Neural cell (in vitro differentiated cells): ENCODE data around the gene AFG3L2. TPM values are rescaled to one million over a fixed set of nuclear protein-coding genes. Genes with fewer than 3 reads are reported as not detected.

Experiments used
- H2AFZ ChIP-seq: fragments of 200-600, 300-800 bp; sonication (generic), shearing (Covaris generic); 2 replicates; pipeline ENCODE4 v1.6.0; 2014; ENCODE audit warnings: low read depth, mild to moderate bottlenecking, antibody characterized with exemption, low read length, moderate library complexity
- H3F3A ChIP-seq: fragments of 200-600 bp; shearing (Covaris generic); 2 replicates; pipeline ENCODE4 v1.6.1; 2016; ENCODE audit warnings: mild to moderate bottlenecking, moderate library complexity, mixed read lengths, antibody characterized with exemption, low read length; ENCODE audit not compliant: insufficient read depth, poor library complexity, severe bottlenecking
- H3K27ac ChIP-seq: fragments of 200-600, 300-800 bp; sonication (generic), shearing (Covaris generic); 2 replicates; pipeline ENCODE4 v1.5.1; 2014; ENCODE audit warnings: mild to moderate bottlenecking, low read length, moderate library complexity
- H3K27me3 ChIP-seq: fragments of 300-800, 200-600 bp; sonication (generic), shearing (Covaris generic); 2 replicates; pipeline ENCODE4 v1.6.0; 2014; ENCODE audit warnings: mild to moderate bottlenecking, low read depth, low read length, moderate library complexity; ENCODE audit not compliant: insufficient read depth
- H3K36me3 ChIP-seq: fragments of 300-800, 200-600 bp; sonication (generic), shearing (Covaris generic); 2 replicates; pipeline ENCODE4 v1.5.1; 2014; ENCODE audit warnings: mild to moderate bottlenecking, antibody characterized with exemption, low read length, moderate library complexity; ENCODE audit not compliant: insufficient read depth
- H3K4me2 ChIP-seq: fragments of 300-800, 200-600 bp; sonication (generic), shearing (Covaris generic); 2 replicates; pipeline ENCODE4 v1.6.0; 2014; ENCODE audit warnings: mild to moderate bottlenecking, low read length
- H3K4me3 ChIP-seq: fragments of 300-800, 200-600 bp; sonication (generic), shearing (Covaris generic); 2 replicates; pipeline ENCODE4 v1.5.1; 2014; ENCODE audit warnings: mild to moderate bottlenecking, low read length, moderate library complexity
- H3K79me2 ChIP-seq: fragments of 200-600 bp; shearing (Covaris generic); replicated peaks from 2 replicates; pipeline ENCODE4 v1.6.0; 2014; ENCODE audit warnings: mild to moderate bottlenecking, low read length, moderate library complexity; ENCODE audit not compliant: insufficient read depth
- H3K9ac ChIP-seq: fragments of 300-800, 200-600 bp; sonication (generic), shearing (Covaris generic); 2 replicates; pipeline ENCODE4 v1.6.1; 2016; ENCODE audit warnings: mild to moderate bottlenecking, low read length, mixed read lengths
- H3K9me2 ChIP-seq: fragments of 200-600 bp; shearing (Covaris generic); 2 replicates; pipeline ENCODE4 v1.6.1; 2016; ENCODE audit warnings: mild to moderate bottlenecking, low read length, mixed read lengths; ENCODE audit not compliant: insufficient read depth
- H3K9me3 ChIP-seq: fragments of 200-600, 300-800 bp; sonication (generic), shearing (Covaris generic); 2 replicates; pipeline ENCODE4 v1.6.1; 2016; ENCODE audit warnings: mild to moderate bottlenecking, mixed run types, low read length, moderate library complexity, mixed read lengths
- H4K20me1 ChIP-seq: fragments of 200-600 bp; shearing (Covaris generic); 2 replicates; pipeline ENCODE4 v1.6.1; 2016; ENCODE audit warnings: mild to moderate bottlenecking, mixed run types; ENCODE audit not compliant: insufficient read depth
- EP300 ChIP-seq: fragments of 450-650 bp; conservative IDR thresholded peaks from 2 replicates; pipeline ENCODE4 v1.6.1; 2014; ENCODE audit warnings: antibody characterized with exemption, mild to moderate bottlenecking, moderate library complexity; ENCODE audit not compliant: poor library complexity, severe bottlenecking
- EZH2 ChIP-seq: fragments of 200-600, 300-800 bp; shearing (Covaris generic), sonication (generic); IDR thresholded peaks from 2 replicates; pipeline ENCODE4 v1.6.1; 2014; ENCODE audit warnings: antibody characterized with exemption, low read length, borderline replicate concordance, mild to moderate bottlenecking; ENCODE audit not compliant: insufficient read depth, poor library complexity, severe bottlenecking
- MXI1 ChIP-seq: fragments of 450-650 bp; conservative IDR thresholded peaks from 2 replicates; pipeline ENCODE4 v1.6.1; 2014; ENCODE audit warnings: antibody characterized with exemption, mild to moderate bottlenecking; ENCODE audit not compliant: poor library complexity, severe bottlenecking
- POLR2AphosphoS5 ChIP-seq: IDR thresholded peaks from 2 replicates; pipeline ENCODE4 v1.6.1; 2012
- RAD21 ChIP-seq: fragments of 450-650 bp; conservative IDR thresholded peaks from 2 replicates; pipeline ENCODE4 v1.6.1; 2014; ENCODE audit warnings: antibody characterized with exemption, mild to moderate bottlenecking, moderate library complexity
- SMC3 ChIP-seq: fragments of 450-650 bp; conservative IDR thresholded peaks from 2 replicates; pipeline ENCODE4 v1.6.1; 2014; ENCODE audit warnings: antibody characterized with exemption, mild to moderate bottlenecking, moderate library complexity; ENCODE audit not compliant: poor library complexity
- TAF1 ChIP-seq: IDR thresholded peaks from 2 replicates; pipeline ENCODE4 v1.6.1; 2012; ENCODE audit warnings: low read depth
- polyA plus RNA-seq: library from polyadenylated mRNA; depleted of rRNA; stranded (reverse); fragments of >200 nt; gene quantifications from 2 replicates; pipeline ENCODE4 v1.2.3, GENCODE V29; 2014
- TF ChIP-seq, protein P1 (sequence below): IDR thresholded peaks from 2 replicates; pipeline ENCODE4 v1.6.1; 2012; ENCODE audit warnings: borderline replicate concordance
- TF ChIP-seq, protein P2 (sequence below): fragments of 450-650 bp; IDR thresholded peaks from 2 replicates; pipeline ENCODE4 v1.5.1; 2014; ENCODE audit warnings: antibody characterized with exemption, mild to moderate bottlenecking, moderate library complexity; ENCODE audit not compliant: poor library complexity, severe bottlenecking

The AFG3L2 gene
- polyA plus RNA-seq, 1 donor from 2014 or later = 49.4 TPM

DNA sequence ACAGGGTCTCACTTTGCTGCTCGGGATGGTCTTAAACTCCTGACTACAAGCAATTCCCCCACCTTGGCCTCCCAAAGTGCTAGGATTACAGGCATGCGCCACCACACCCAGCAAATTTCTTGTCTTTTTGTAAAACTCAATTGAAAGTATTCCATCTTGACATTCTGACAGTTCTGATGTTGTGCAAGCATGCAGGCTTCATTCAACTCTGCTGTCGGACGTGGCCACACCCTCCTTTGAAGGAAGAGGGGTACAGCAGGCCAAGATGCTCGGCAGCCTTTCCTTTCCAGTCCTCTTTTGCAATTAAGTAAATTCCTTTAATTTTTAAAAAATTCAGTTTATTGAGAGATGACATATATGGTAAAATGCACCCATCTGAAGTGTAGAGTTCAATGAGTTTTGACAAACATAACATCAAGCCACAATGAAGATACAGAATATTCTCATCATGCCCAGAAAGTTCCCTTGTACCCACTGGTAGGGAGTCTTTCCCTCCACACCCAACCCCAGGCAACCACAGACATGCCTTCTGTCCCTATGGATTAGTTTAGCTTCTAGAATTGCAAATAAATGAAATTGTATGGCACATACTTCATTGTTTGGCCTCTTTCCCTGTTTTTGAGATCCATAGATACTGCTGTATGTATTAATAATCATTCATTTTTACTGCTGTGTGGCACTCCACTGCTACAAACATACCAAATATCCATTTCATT is 35.9 kb downstream of the AFG3L2 start:
- peaks cover 4% of the 10 kb centered on the region for H3K36me3 ChIP-seq
- H3K4me2 ChIP-seq = no peak overlapping the region
- H3K79me2 ChIP-seq = no peaks in the 10 kb centered on the region
- TF ChIP-seq, protein P1, sequence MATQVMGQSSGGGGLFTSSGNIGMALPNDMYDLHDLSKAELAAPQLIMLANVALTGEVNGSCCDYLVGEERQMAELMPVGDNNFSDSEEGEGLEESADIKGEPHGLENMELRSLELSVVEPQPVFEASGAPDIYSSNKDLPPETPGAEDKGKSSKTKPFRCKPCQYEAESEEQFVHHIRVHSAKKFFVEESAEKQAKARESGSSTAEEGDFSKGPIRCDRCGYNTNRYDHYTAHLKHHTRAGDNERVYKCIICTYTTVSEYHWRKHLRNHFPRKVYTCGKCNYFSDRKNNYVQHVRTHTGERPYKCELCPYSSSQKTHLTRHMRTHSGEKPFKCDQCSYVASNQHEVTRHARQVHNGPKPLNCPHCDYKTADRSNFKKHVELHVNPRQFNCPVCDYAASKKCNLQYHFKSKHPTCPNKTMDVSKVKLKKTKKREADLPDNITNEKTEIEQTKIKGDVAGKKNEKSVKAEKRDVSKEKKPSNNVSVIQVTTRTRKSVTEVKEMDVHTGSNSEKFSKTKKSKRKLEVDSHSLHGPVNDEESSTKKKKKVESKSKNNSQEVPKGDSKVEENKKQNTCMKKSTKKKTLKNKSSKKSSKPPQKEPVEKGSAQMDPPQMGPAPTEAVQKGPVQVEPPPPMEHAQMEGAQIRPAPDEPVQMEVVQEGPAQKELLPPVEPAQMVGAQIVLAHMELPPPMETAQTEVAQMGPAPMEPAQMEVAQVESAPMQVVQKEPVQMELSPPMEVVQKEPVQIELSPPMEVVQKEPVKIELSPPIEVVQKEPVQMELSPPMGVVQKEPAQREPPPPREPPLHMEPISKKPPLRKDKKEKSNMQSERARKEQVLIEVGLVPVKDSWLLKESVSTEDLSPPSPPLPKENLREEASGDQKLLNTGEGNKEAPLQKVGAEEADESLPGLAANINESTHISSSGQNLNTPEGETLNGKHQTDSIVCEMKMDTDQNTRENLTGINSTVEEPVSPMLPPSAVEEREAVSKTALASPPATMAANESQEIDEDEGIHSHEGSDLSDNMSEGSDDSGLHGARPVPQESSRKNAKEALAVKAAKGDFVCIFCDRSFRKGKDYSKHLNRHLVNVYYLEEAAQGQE = no peak
- TF ChIP-seq EZH2 (no peak), RAD21 (no peak), SMC3 (no peak), MXI1 (no peak), EP300 (no peak), TAF1 (no peak), POLR2AphosphoS5 (no peak)
- TF ChIP-seq, protein P2, sequence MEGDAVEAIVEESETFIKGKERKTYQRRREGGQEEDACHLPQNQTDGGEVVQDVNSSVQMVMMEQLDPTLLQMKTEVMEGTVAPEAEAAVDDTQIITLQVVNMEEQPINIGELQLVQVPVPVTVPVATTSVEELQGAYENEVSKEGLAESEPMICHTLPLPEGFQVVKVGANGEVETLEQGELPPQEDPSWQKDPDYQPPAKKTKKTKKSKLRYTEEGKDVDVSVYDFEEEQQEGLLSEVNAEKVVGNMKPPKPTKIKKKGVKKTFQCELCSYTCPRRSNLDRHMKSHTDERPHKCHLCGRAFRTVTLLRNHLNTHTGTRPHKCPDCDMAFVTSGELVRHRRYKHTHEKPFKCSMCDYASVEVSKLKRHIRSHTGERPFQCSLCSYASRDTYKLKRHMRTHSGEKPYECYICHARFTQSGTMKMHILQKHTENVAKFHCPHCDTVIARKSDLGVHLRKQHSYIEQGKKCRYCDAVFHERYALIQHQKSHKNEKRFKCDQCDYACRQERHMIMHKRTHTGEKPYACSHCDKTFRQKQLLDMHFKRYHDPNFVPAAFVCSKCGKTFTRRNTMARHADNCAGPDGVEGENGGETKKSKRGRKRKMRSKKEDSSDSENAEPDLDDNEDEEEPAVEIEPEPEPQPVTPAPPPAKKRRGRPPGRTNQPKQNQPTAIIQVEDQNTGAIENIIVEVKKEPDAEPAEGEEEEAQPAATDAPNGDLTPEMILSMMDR = no peak
- no peak overlapping the region for H3K27ac ChIP-seq
- H3F3A ChIP-seq = no peaks in the 10 kb centered on the region
- H3K27me3 ChIP-seq = no peaks in the 10 kb centered on the region
- H3K9ac ChIP-seq = no peak overlapping the region
- no peak overlapping the region for H3K4me3 ChIP-seq
- H3K9me3 ChIP-seq = no peaks in the 10 kb centered on the region
- no peaks in the 10 kb centered on the region for H4K20me1 ChIP-seq
- H2AFZ ChIP-seq = no peak overlapping the region
- no peaks in the 10 kb centered on the region for H3K9me2 ChIP-seq

DNA sequence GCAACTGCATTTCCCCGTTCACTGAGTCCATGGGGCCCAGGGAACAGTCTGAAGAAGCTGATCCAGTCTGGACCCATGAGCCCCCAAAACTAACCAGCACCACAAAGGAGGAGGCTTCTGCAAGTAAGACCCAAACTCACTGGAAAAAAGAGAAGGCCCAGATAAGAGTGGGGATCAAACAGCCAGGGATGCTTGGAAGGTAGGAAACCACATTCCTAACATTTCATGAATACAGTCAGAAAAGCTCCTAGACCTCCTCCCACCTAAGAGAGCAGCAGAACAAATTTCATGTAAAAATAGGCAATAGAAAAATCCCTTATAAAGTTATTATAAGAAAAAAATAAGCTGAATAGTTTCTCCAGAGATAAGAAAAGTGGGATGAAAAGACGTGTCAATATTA is 38.6 kb downstream of the AFG3L2 start:
- H3K36me3 ChIP-seq = peaks cover 4% of the 10 kb centered on the region
- no peak overlapping the region for H2AFZ ChIP-seq
- H3K4me2 ChIP-seq = no peak overlapping the region
- no peaks in the 10 kb centered on the region for H3F3A ChIP-seq
- no peak overlapping the region for H3K27ac ChIP-seq
- no peaks in the 10 kb centered on the region for H3K27me3 ChIP-seq
- H3K4me3 ChIP-seq = no peak overlapping the region
- no peaks in the 10 kb centered on the region for H3K9me2 ChIP-seq
- no peaks in the 10 kb centered on the region for H4K20me1 ChIP-seq
- H3K9ac ChIP-seq = no peak overlapping the region
- no peaks in the 10 kb centered on the region for H3K79me2 ChIP-seq
- H3K9me3 ChIP-seq = no peaks in the 10 kb centered on the region
- TF ChIP-seq RAD21 (no peak), EZH2 (no peak), EP300 (no peak), TAF1 (no peak), POLR2AphosphoS5 (no peak), SMC3 (no peak), MXI1 (no peak)
- TF ChIP-seq, protein P1 = no peak
- TF ChIP-seq, protein P2 = no peak
